T-helper 22 cell (primary cell): Measurements from ENCODE around the gene SAP30BP.

Source experiments
- DNase-seq: peaks from one replicate; pipeline ENCODE4 v3.0.0-alpha.2; 2020; ENCODE audit warnings: low read depth

SAP30BP gene

DNA sequence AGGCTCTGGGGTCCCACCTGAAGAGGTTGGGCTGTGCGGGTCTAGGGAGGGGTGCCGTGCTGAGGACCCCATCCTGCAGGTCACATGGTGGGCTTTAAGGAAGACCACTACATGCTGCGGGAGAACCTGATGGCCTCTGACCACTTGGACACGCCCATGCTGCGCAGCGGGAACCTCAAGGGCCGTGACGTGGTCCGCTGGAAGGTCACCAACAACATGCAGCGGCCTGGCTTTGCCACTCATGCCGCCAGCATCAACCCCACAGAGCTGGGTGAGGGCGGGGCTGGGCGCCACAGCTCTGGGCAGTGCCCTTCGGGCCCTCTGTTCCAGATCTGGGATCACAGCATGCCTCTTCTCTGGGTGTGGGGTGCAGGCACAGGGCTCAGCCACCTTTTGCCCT, 72.7 kb downstream of the SAP30BP start:
- DNase-seq, result no peak

DNA sequence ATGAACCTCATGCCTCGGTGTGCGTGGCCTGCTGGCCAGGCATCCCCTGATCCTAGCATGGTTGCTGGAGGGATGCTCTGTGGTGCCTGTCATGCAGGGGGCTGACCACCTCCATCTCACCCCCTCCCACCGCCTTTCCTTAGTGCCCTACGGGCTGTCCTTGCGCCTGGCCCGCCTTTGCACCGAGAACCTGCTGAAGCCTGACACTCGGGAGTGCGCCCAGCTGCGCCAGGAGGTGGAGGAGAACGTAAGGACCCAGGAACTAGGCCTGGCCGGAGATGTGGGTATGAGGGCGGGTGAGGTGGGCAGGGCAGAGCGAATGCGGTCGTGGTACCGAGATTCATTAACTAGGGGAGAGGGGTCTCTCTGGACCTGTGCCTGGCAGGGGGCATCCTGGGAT, 73.1 kb downstream of the SAP30BP start:
- DNase-seq, result no peak

DNA sequence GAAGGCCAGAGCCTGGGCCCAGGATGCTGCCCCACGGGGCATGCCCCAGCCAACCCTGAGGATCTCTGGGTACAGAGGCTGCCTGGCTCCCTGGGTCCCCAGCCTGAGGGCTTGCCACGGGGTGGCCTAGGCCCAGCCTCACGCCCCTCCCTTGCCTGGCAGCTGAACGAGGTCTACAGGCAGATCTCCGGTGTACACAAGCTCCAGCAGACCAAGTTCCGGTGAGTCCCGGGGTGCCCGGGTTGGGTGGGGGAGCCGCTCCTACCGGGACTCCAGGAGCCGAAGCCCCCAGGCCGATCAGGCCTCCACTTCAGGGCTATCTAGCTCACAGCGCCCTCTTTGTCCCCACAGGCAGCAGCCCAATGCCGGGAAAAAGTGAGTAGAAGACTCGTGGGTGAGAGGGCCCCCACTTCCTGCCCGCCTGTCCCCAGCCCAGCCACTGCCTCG, 73.5 kb downstream of the SAP30BP start:
- DNase-seq, result no peak

DNA sequence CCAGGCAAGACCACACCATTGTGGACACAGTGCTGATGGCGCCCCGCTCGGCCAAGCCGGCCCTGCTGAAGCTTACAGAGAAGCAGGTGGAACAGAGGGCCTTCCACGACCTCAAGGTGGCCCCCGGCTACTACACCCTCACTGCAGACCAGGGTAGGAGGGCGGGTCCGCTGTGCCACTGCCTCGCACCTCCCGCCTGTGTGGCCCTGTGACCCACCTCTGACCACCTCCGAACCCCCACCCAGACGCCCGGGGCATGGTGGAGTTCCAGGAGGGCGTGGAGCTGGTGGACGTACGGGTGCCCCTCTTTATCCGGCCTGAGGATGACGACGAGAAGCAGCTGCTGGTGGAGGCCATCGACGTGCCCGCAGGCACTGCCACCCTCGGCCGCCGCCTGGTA, 75.2 kb downstream of the SAP30BP start:
- no peak for DNase-seq

DNA sequence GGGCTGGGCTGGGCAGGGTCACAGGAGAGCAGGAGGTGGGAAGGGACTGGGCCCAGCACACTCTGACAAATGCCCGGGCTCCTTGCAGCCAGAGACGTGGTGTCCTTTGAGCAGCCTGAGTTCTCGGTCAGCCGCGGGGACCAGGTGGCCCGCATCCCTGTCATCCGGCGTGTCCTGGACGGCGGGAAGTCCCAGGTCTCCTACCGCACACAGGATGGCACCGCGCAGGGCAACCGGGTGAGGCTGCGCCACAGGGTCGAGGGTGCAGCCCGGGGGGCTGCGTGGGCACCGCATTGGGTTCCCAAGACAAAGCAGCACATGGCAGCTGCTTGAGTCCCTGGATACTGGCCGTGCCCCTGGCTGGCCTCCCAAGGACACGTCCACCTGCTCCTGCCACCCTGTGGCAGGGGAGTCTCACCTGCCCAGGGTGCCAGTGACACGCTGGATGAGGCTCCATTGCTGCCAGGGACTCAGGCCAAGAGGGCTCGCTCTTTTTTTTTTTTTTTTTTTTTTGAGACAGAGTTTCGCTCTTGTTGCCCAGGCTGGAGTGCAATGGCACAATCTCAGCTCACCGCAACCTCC, 76.6 kb downstream of the SAP30BP start:
- DNase-seq, result no peak

DNA sequence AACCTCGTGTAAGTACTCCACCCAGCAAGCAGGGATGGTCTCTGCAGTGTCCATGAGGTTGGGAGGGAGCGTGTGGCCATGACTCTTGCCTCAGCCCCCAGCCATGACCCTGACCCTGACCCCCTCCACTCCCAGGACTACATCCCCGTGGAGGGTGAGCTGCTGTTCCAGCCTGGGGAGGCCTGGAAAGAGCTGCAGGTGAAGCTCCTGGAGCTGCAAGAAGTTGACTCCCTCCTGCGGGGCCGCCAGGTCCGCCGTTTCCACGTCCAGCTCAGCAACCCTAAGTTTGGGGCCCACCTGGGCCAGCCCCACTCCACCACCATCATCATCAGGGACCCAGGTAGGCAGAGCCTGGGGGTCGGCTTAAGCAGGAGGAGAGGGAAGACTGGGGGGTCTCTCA, 81.6 kb downstream of the SAP30BP start:
- DNase-seq, result no peak

DNA sequence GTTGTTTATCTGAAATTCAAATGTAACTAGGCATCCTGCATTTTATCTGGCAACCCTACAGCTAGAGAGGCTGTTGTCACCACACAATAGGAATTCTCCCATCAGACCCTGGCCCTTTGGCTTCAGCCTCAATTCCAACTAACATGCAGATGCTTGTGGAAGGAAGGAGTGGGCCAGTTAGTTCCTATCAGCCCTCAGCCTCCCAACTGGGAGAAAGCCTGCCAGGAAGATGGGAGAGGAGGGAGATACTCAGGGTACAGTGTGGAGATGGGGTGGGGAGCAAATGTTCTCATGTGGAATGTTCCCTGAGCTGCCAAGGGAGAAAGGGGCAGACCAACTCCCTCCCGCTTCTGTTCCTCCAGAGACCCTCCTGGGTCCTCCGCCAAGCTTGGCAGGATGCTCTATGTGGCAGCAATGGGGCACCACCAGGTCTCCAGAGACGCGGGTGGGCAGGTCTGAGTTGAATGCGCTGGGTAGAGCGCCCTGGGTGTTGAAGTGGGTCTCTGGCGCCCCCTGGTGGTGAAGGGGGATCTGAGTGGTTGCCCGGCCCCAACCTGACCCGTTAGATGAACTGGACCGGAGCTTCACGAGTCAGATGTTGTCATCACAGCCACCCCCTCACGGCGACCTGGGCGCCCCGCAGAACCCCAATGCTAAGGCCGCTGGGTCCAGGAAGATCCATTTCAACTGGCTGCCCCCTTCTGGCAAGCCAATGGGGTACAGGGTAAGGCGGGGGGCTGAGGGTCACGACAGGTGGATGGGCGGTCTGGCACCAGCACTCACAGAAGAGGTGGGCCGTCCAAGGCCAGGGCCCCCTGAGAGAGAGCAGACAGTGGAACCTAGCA, 82.6 kb downstream of the SAP30BP start:
- peak; percentile 61 for DNase-seq

DNA sequence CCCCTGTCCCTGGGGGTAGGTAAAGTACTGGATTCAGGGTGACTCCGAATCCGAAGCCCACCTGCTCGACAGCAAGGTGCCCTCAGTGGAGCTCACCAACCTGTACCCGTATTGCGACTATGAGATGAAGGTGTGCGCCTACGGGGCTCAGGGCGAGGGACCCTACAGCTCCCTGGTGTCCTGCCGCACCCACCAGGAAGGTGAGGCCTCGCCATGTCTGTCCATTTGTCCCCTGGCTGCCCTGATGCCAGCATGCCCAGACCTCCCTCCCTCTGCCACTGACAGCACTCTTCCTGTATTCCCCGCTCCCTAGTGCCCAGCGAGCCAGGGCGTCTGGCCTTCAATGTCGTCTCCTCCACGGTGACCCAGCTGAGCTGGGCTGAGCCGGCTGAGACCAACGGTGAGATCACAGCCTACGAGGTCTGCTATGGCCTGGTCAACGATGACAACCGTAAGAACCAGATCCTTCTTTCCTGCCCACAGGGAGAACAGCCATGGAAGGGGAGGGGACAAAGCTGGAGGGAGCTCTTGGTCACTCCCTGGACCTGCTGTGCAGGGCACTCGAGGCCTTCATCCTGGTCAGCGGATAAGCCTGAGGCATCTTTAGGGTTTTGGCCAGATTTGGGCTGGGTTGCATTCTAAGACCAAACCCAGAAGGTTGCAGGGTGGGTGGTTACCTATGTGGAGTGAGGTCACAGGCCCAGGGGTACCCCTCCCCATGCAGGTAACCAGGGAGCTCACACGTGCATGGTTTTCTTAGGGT, 83.7 kb downstream of the SAP30BP start:
- DNase-seq, result no peak

DNA sequence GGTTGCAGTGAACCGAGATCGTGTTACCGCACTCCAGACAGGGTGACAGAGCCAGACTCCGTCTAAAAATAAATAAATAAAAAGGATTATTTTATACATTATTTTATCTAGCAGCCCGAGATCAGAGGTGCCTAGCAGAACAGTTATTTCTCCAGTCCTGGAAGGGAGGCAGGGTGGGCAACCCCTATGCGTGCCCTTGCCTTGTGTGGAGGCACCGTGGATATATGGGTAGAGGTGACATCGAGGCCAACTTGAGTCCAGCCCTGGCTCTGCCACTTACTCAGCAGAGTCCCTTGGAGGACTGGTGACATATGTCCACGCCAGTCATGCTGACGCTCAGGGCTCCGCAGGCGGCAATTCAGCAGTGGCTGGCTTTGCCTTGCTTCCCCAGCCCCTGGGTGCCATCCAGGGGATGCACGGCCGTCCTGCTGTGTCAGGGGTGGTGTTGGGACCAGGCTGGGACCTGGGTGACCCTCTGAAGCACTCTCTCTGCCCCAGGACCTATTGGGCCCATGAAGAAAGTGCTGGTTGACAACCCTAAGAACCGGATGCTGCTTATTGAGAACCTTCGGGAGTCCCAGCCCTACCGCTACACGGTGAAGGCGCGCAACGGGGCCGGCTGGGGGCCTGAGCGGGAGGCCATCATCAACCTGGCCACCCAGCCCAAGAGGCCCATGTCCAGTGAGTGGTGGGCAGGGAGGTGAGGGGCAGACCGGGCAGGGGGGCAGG, 84.7 kb downstream of the SAP30BP start:
- DNase-seq, result no peak

DNA sequence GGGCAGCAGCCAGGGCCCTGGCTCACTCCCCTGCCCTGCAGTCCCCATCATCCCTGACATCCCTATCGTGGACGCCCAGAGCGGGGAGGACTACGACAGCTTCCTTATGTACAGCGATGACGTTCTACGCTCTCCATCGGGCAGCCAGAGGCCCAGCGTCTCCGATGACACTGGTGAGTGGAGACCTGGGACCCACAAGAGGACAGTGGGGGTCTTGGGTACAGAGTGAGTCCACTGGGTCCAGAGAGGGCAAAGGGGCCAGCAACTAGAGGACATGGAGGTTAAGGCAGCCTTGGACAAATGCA, 85.2 kb downstream of the SAP30BP start:
- no peak for DNase-seq

DNA sequence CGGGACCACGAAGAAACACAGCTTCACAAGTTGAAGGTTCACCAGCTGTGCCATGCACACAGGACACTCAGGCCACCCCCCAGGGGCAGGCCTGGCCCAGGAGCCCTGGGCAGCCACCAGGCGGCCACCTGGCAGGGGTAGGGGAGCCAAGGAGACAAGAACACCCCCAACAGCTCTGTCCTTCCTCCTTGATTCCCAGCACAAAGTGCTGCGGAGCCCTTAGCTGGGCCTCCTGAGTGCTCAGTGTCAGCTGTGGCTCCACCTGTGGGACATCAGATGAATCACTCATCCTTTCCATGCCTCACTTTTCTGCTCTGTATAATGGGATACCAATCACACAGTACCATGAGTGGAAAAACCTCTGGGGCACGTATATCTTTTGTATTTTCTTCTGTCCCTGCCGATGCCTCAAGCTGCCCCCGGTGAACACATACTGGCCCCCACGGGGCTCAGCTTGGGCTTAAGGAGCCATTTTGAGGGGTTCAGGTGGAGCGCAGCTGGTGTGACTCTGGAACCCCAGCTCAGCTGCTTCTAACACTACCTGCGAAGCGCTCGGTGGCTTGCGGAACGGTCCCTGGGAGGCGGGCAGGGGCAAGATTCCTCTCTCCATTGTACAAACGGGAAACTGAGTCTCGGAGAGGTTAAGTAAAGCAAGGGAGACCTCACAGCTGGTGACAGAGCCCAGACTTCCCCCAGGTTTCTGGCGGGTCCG, 85.8 kb downstream of the SAP30BP start:
- no peak for DNase-seq

DNA sequence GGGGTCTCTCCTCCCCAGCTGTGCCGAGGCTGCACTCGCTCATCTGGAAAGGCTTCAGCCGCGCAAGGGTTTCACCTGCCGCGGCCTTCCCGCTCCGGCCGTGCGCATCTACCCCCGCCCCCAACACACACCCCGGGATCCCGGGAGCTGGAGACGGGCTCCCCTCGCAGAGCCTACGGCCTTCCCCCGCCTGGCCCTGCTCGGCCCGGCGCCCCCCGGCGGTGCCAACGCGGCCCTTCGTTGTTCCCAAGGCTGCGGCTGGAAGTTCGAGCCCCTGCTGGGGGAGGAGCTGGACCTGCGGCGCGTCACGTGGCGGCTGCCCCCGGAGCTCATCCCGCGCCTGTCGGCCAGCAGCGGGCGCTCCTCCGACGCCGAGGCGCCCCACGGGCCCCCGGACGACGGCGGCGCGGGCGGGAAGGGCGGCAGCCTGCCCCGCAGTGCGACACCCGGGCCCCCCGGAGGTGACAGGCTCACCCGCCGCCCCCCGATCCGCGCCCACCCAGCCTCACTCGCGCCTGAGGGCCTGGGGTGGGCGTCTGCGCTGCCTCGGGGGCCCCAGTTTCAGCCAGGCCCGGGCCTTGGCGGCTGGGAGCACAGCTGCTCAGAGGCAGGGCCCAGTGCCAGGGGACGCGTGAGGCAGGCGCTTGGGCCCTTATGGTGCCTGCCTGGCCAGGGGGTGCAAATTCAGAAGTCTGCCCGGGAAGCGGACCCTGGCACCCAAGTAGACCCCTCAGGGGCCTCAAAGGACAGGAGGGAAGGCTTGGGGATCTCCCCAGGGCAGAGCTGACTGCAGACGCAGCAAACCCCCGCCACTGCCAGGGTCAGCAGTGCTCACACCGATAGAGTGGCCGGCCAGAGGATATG, 86.6 kb downstream of the SAP30BP start:
- peak; percentile 44 for DNase-seq

DNA sequence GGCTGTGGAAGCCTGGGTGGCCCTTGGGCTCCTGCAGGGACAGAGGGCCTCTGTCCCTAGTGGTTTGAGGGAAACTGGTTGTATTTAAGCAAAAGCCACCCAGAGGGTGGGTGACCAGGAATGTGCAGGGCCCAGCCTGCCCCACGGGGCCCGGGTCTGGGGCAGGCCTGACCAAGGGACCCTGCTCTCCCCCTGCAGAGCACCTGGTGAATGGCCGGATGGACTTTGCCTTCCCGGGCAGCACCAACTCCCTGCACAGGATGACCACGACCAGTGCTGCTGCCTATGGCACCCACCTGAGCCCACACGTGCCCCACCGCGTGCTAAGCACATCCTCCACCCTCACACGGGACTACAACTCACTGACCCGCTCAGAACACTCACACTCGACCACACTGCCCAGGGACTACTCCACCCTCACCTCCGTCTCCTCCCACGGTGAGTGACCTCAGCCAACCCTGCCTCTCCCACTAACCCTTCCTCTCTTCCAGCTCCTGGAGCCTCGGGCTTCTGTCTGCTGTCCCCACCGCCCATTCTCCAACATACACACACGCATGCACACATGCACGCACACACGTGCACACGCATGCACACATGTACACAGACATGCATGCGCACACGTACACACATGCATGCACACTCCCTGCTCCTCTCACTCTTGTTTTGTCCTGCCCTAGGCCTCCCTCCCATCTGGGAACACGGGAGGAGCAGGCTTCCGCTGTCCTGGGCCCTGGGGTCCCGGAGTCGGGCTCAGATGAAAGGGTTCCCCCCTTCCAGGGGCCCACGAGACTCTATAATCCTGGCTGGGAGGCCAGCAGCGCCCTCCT, 87.5 kb downstream of the SAP30BP start:
- no peak for DNase-seq

DNA sequence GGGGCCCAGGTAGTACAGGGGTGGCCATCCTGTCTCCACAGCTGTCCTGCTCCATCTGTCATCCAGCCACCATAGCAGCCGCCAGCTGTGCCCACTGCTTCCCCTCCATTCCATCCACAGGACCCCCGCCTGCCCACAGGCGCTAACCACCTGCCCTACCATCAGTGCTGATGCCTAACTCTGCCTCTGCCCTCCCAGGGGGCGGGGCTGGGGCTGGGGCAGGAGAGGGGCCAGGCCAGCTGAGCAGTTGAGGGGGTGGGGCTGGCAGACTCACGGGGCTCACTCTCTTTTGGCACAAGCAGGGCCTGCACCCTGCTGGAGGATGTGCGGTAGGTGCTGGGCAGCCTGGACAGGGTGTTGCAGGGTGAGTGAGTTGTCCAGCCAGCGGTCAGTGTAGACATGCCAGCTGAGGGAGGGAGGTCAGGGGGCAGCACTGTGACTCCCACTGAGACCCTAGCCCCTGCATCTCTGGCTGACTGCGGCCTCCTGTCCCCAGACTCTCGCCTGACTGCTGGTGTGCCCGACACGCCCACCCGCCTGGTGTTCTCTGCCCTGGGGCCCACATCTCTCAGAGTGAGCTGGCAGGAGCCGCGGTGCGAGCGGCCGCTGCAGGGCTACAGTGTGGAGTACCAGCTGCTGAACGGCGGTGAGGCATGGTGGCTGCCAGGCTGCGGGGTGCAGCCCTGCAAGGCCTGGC, 88.2 kb downstream of the SAP30BP start:
- DNase-seq, result no peak

DNA sequence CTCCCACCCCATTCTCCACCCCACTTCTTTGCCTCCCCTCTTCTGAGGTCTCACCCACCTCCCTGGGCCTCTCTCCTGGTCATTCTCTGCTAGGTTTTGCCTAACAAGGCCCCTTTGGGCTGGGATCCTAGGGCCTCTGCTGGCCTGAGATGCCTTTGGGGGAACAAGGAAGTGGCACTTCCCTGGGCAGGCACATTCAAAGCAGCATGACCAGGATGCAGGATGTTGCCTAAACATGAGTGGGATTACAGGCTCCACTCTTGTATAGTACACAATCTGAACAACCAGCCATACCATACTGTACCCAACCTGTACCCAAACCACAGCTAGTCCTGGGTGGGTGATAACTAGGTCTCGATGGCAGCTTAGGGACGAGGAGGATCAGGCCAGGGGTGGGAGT, 88.9 kb downstream of the SAP30BP start:
- no peak for DNase-seq

DNA sequence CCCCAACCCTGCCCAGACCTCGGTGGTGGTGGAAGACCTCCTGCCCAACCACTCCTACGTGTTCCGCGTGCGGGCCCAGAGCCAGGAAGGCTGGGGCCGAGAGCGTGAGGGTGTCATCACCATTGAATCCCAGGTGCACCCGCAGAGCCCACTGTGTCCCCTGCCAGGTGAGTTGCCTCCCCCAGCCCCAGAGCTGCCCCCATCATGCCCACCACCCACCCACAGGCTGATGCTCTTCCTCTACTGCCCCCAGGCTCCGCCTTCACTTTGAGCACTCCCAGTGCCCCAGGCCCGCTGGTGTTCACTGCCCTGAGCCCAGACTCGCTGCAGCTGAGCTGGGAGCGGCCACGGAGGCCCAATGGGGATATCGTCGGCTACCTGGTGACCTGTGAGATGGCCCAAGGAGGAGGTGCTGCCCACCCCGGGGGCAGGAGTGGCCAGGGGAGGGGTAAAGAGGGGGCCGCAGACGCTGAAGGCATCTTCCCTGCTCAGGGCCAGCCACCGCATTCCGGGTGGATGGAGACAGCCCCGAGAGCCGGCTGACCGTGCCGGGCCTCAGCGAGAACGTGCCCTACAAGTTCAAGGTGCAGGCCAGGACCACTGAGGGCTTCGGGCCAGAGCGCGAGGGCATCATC, 89.4 kb downstream of the SAP30BP start:
- no peak for DNase-seq

DNA sequence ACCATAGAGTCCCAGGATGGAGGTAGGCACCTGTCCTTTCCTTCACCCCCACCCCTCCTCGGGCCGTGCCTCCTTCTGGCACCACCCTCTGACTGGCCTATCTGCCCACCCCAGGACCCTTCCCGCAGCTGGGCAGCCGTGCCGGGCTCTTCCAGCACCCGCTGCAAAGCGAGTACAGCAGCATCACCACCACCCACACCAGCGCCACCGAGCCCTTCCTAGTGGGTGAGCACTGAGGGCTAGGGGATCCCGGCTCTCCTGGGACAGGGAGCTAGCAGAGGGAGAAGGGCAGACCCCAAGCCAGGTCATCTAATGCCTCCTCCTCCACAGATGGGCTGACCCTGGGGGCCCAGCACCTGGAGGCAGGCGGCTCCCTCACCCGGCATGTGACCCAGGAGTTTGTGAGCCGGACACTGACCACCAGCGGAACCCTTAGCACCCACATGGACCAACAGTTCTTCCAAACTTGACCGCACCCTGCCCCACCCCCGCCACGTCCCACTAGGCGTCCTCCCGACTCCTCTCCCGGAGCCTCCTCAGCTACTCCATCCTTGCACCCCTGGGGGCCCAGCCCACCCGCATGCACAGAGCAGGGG, 90.0 kb downstream of the SAP30BP start:
- no peak for DNase-seq
